Mucosa of rectum (tissue), 2 donors: ENCODE data around the gene CGB5.
A peak's percentile ranks its signal among the peaks of the same experiment; 100 is the strongest.
"Not testable (repeated sequence)": the region's sequence is repeated elsewhere in the genome, so short reads cannot be mapped to it uniquely, and the experiment has no call there.

Experiments
- H3K27ac ChIP-seq, 2 donors: one replicate each; pipeline ENCODE4 v1.7.0; 2013; ENCODE audit warnings: inconsistent platforms in 2 of 2, low read depth in 2 of 2, low read length in 2 of 2
- H3K27me3 ChIP-seq, 2 donors: one replicate each; pipeline ENCODE4 v1.7.0; 2013; ENCODE audit warnings: low read length in 2 of 2; ENCODE audit not compliant: control insufficient read depth in 2 of 2, insufficient read depth in 2 of 2
- H3K36me3 ChIP-seq, 2 donors: one replicate each; pipeline ENCODE4 v1.7.0; 2013; ENCODE audit warnings: low read length in 2 of 2; ENCODE audit not compliant: control insufficient read depth in 2 of 2, insufficient read depth in 2 of 2
- H3K4me1 ChIP-seq, 2 donors: one replicate each; pipeline ENCODE4 v1.7.0; 2013; ENCODE audit warnings: low read length in 2 of 2, mild to moderate bottlenecking in 1 of 2; ENCODE audit not compliant: control insufficient read depth in 2 of 2, insufficient read depth in 2 of 2
- H3K4me3 ChIP-seq, 2 donors: one replicate each; pipeline ENCODE4 v1.7.0; 2013; ENCODE audit warnings: low read length in 2 of 2
- H3K9ac ChIP-seq, 2 donors: one replicate each; pipeline ENCODE4 v1.7.0; 2013; ENCODE audit warnings: low read length in 2 of 2, low read depth in 1 of 2, mild to moderate bottlenecking in 1 of 2
- H3K9me3 ChIP-seq, 2 donors: one replicate each; pipeline ENCODE4 v1.7.0; 2013; ENCODE audit warnings: low read length in 2 of 2; ENCODE audit not compliant: control insufficient read depth in 2 of 2
- donor health status: healthy.
- donor health status: Normal muscosa, but diverticular disease.

Gene CGB5

GRCh38 chr19:49014123-49014869 lies 29.4 kb upstream of the CGB5 start:
- Histone ChIP-seq H3K4me3 (no peak overlapping the region), H3K9ac (no peak overlapping the region), H3K4me1 (peaks cover 5 to 15% of the 10 kb centered on the region in 2 donors), H3K36me3 (peaks cover 41 to 42% of the 10 kb centered on the region in 2 donors), H3K27ac (no peak overlapping the region), H3K27me3 (peaks cover 0 to 4% of the 10 kb centered on the region in 2 donors), H3K9me3 (no peaks in the 10 kb centered on the region)

GRCh38 chr19:49014870-49015255 lies 28.8 kb upstream of the CGB5 start:
- no peak overlapping the region for H3K4me3 ChIP-seq
- H3K36me3 ChIP-seq = peaks cover 36 to 37% of the 10 kb centered on the region in 2 donors
- H3K4me1 ChIP-seq = peaks cover 9 to 17% of the 10 kb centered on the region in 2 donors
- no peak overlapping the region for H3K27ac ChIP-seq
- H3K27me3 ChIP-seq = peaks cover 0 to 4% of the 10 kb centered on the region in 2 donors
- H3K9ac ChIP-seq = no peak overlapping the region
- H3K9me3 ChIP-seq = no peaks in the 10 kb centered on the region

- Histone ChIP-seq H3K4me1 (peaks cover 9 to 17% of the 10 kb centered on the region in 2 donors), H3K36me3 (peaks cover 23 to 32% of the 10 kb centered on the region in 2 donors), H3K4me3 (no peak overlapping the region), H3K9me3 (no peaks in the 10 kb centered on the region), H3K27ac (no peak overlapping the region), H3K9ac (no peak overlapping the region), H3K27me3 (peaks cover 6 to 14% of the 10 kb centered on the region in 2 donors)
Measured at GRCh38 chr19:49016067-49016839, 27.4 kb upstream of the CGB5 start.

- Histone ChIP-seq H3K9ac (no peak within 1 kb of the TSS), H3K9me3 (no peaks in the 10 kb centered on the region), H3K4me3 (peak within 1 kb of the TSS; percentile 59 to 65), H3K27ac (no peak within 1 kb of the TSS), H3K36me3 (peaks cover 19 to 25% of the 10 kb centered on the region in 2 donors), H3K4me1 (peaks cover 9 to 17% of the 10 kb centered on the region in 2 donors), H3K27me3 (peaks cover 6 to 18% of the 10 kb centered on the region in 2 donors)
Measured at GRCh38 chr19:49017041-49017665, 26.5 kb upstream of the CGB5 start, which contains the start of gene LHB. Gene LHB (minus strand): TSS chr19:49017091. CDS start chr19:49017081, 10 bp downstream.

DNA sequence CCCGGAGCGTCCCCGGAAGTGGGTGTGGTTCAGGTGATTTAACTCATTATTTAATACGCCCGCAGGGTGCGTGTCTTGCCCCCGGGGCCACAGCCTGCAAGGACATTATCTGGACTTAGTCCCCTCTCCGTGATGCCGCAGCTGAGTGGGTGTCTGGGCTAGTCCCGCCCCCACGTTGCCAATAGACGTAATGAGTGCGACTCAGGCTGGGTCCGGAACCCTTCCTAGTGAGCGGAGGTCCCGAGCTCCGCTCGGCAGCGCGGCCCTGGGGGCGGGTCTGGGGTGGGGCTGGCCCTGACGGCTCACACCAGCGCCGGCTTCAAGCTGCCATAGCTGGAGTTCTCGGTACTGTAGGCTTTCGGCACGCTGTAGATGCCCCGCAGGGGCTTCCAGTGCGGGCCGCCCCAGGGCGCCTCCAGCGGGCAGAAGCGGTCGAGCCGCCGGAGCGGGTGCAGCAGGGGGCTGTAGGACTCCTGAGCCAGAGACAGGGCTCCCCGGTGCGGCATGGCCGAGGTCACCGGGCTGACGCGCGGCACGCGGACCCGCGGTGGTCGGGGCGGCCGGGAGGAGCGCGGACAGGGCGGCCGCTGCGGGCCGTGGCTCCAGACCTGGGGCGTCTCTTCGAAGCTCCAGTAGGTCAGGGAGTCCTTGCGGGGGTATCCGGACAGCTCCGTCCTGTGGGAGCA lies 25.8 kb upstream of the CGB5 start:
- Histone ChIP-seq H3K9ac (peak overlapping the region in 1 of 2 donors; percentile 24), H3K4me1 (peaks cover 9 to 17% of the 10 kb centered on the region in 2 donors), H3K4me3 (peak overlapping the region; percentile 59 to 67), H3K36me3 (peaks cover 17 to 24% of the 10 kb centered on the region in 2 donors), H3K9me3 (no peaks in the 10 kb centered on the region), H3K27me3 (peaks cover 6 to 18% of the 10 kb centered on the region in 2 donors), H3K27ac (no peak overlapping the region)

- Histone ChIP-seq H3K4me3 (peak overlapping the region; percentile 59 to 67), H3K4me1 (peaks cover 9 to 17% of the 10 kb centered on the region in 2 donors), H3K27me3 (peaks cover 6 to 18% of the 10 kb centered on the region in 2 donors), H3K36me3 (peaks cover 17 to 24% of the 10 kb centered on the region in 2 donors), H3K9ac (peak overlapping the region in 1 of 2 donors; percentile 24)
- not testable (repeated sequence) for H3K9me3 ChIP-seq, H3K27ac ChIP-seq
Measured at GRCh38 chr19:49018388-49019241, 25.0 kb upstream of the CGB5 start.

- Histone ChIP-seq H3K27me3 (peaks cover 6 to 18% of the 10 kb centered on the region in 2 donors), H3K4me1 (peaks cover 9 to 17% of the 10 kb centered on the region in 2 donors), H3K9ac (peak overlapping the region in 1 of 2 donors; percentile 24), H3K36me3 (peaks cover 13 to 20% of the 10 kb centered on the region in 2 donors), H3K9me3 (no peaks in the 10 kb centered on the region), H3K4me3 (peak overlapping the region; percentile 59 to 67), H3K27ac (no peak overlapping the region)
Measured at GRCh38 chr19:49019242-49019932, 24.3 kb upstream of the CGB5 start.

DNA sequence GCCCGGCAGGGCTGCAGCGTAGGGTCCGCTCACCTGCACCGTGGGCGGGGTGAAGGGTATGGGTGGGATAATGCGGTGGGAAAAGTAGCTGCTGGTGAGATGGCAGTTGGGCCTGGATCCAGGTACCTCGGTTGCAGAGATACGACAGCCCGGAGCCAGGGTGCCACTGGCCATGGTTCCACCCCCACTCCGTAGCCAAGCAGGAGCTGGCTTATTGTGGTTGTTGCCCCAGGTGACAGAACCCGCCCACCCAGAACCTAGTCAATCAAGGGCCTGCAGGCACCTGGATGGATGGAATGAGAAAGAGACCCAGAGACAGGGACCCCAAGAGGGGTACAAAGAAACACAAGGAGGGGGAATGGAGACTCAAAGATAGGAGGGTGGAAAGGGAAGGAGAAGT lies 23.3 kb upstream of the CGB5 start:
- Histone ChIP-seq H3K27me3 (peaks cover 6 to 18% of the 10 kb centered on the region in 2 donors), H3K4me3 (no peak overlapping the region)

More for the DNA sequence above, 23.3 kb upstream of the CGB5 start:
- H3K27ac ChIP-seq = no peak overlapping the region
- H3K9me3 ChIP-seq = no peaks in the 10 kb centered on the region
- H3K9ac ChIP-seq = no peak overlapping the region
- H3K36me3 ChIP-seq = peaks cover 9 to 10% of the 10 kb centered on the region in 2 donors
- peaks cover 9 to 17% of the 10 kb centered on the region in 2 donors for H3K4me1 ChIP-seq
